Transverse colon (tissue), 4 donors: ENCODE measurements around the gene KCNK18.

Experiments used
- POLR2A ChIP-seq: fragments of 450-650 bp; IDR thresholded peaks from one replicate; pipeline ENCODE4 v1.6.1; 2016; ENCODE audit warnings: antibody characterized with exemption, mild to moderate bottlenecking, moderate library complexity
- POLR2AphosphoS5 ChIP-seq, 3 donors: sonication (generic); formaldehyde crosslinking; IDR thresholded peaks; one replicate each; pipeline ENCODE4 v1.6.1; 2016; ENCODE audit warnings: antibody characterized with exemption in 3 of 3
- TF ChIP-seq, protein P1 (sequence below), 5 experiments: fragments of 200-600 bp in 3 of 5; fragments of 450-650 bp in 2 of 5; sonication (generic) in 3 of 5; IDR thresholded peaks; 1 replicate in 2 of 5; 2 replicates in 3 of 5; pipeline ENCODE4 v1.5.1; 2016 to 2017; ENCODE audit warnings: antibody characterized with exemption in 5 of 5, inconsistent platforms in 3 of 5, mild to moderate bottlenecking in 2 of 5, moderate library complexity in 1 of 5

DNA sequence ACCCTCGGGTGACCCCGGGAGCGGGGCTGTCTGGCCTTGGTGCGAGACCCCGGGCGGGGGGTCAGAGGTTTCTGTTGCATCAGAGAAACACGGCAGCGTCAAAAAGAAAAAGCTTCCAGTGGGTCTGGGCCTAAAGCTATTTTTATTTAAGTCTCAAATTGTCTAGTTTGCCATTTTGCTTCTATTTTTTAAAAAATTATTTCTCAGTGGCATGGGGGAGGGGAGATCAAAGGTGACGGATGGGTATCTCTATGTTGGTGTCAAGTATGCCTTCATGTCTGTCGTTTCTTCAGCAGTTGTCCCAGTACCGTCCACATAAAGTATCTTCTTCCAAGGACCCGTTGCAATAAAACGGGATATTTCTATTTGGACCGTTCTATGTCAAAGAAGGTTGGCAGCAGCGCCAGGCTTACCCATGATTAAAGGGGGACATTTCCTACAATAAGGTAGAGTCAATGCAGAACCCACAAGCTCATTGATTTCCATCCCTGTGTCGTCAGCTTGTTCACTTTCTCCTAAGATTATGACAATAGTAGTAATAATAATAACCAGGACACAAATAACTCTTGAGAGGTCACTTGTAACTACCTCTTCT is 33.2 kb upstream of the KCNK18 start:
- TF ChIP-seq POLR2A (no peak), POLR2AphosphoS5 (IDR thresholded peaks at IDR 0.05) (no peak)
- TF ChIP-seq, protein P1, sequence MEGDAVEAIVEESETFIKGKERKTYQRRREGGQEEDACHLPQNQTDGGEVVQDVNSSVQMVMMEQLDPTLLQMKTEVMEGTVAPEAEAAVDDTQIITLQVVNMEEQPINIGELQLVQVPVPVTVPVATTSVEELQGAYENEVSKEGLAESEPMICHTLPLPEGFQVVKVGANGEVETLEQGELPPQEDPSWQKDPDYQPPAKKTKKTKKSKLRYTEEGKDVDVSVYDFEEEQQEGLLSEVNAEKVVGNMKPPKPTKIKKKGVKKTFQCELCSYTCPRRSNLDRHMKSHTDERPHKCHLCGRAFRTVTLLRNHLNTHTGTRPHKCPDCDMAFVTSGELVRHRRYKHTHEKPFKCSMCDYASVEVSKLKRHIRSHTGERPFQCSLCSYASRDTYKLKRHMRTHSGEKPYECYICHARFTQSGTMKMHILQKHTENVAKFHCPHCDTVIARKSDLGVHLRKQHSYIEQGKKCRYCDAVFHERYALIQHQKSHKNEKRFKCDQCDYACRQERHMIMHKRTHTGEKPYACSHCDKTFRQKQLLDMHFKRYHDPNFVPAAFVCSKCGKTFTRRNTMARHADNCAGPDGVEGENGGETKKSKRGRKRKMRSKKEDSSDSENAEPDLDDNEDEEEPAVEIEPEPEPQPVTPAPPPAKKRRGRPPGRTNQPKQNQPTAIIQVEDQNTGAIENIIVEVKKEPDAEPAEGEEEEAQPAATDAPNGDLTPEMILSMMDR (IDR thresholded peaks at IDR 0.05): no peak
